PC-3 (cell line): ENCODE data around the gene VSTM2L. TPM values are rescaled to one million over a fixed set of nuclear protein-coding genes. Genes with fewer than 3 reads are reported as not detected.

ENCODE experiments used
- ATAC-seq: fragments of 200-7000 bp; cut with Tn5 transposase; 2 replicates; pipeline ENCODE4 v1.9.1; 2020; ENCODE audit warnings: mild to moderate bottlenecking, moderate library complexity
- BruUV-seq: library from RNA; stranded (reverse); fragments of 400-500 nt; replicated peaks from 2 replicates; lab custom pipeline; 2021; lab: Mats Ljungman, UMichigan
- CTCF ChIA-PET: fragments of 300-600 bp; sonication (Branson Sonifier 250); formaldehyde crosslinking; loops from one replicate; lab custom pipeline; 2022; ENCODE audit warnings: antibody characterized with exemption; lab: Charles Lee
- POLR2A ChIA-PET: fragments of 300-600 bp; sonication (Branson Sonifier 250); formaldehyde crosslinking; loops from one replicate; lab custom pipeline; 2022; ENCODE audit warnings: antibody characterized with exemption; ENCODE audit not compliant: unreplicated experiment; lab: Charles Lee
- DNase-seq: peaks from one replicate; pipeline ENCODE4 v3.0.0-alpha.2; 2015
- H2AFZ ChIP-seq: fragments of 300-600 bp; sonication (generic); 2 replicates; pipeline ENCODE4 v1.6.0; 2016; ENCODE audit warnings: antibody characterized with exemption, low read length
- H3F3A ChIP-seq: fragments of 300-600 bp; sonication (generic); one replicate; pipeline ENCODE4 v1.6.0; 2017; ENCODE audit warnings: antibody characterized with exemption, low read length, control low read depth, mild to moderate bottlenecking; ENCODE audit not compliant: unreplicated experiment
- H3K27ac ChIP-seq: fragments of 300-600 bp; sonication (generic); 2 replicates; pipeline ENCODE4 v1.5.1; 2016; ENCODE audit warnings: mild to moderate bottlenecking, low read length
- H3K27me3 ChIP-seq: fragments of 300-600 bp; sonication (generic); 2 replicates; pipeline ENCODE4 v1.6.1; 2016; ENCODE audit warnings: low read length, mixed read lengths
- H3K36me3 ChIP-seq: fragments of 300-600 bp; sonication (generic); 2 replicates; pipeline ENCODE4 v1.6.1; 2016; ENCODE audit warnings: low read depth, mixed run types, low read length, mixed read lengths
- H3K4me1 ChIP-seq: fragments of 300-600 bp; sonication (generic); 2 replicates; pipeline ENCODE4 v1.5.1; 2016; ENCODE audit warnings: low read length; ENCODE audit not compliant: insufficient read depth
- H3K4me2 ChIP-seq: fragments of 300-600 bp; sonication (generic); 2 replicates; pipeline ENCODE4 v1.6.0; 2016; ENCODE audit warnings: low read length
- H3K4me3 ChIP-seq: fragments of 300-600 bp; sonication (generic); 2 replicates; pipeline ENCODE4 v1.5.1; 2016; ENCODE audit warnings: mild to moderate bottlenecking, low read length, mixed read lengths
- H3K79me2 ChIP-seq: fragments of 300-600 bp; sonication (generic); 2 replicates; pipeline ENCODE4 v1.6.1; 2017; ENCODE audit warnings: low read length, mixed read lengths
- H3K9ac ChIP-seq: fragments of 300-600 bp; sonication (generic); 2 replicates; pipeline ENCODE4 v1.6.0; 2016; ENCODE audit warnings: mild to moderate bottlenecking, low read length
- H3K9me2 ChIP-seq: fragments of 300-600 bp; sonication (generic); replicated peaks from 2 replicates; pipeline ENCODE4 v1.6.1; 2016; ENCODE audit warnings: mixed run types, low read length, mixed read lengths
- H3K9me3 ChIP-seq: fragments of 300-600 bp; sonication (generic); 2 replicates; pipeline ENCODE4 v1.6.1; 2016; ENCODE audit warnings: low read length, mixed read lengths
- H4K20me1 ChIP-seq: fragments of 300-600 bp; sonication (generic); 2 replicates; pipeline ENCODE4 v1.6.1; 2016; ENCODE audit warnings: low read length, mixed read lengths
- EZH2 ChIP-seq: fragments of 300-600 bp; sonication (generic); IDR thresholded peaks from one replicate; pipeline ENCODE4 v1.6.1; 2017; ENCODE audit warnings: antibody characterized with exemption, mild to moderate bottlenecking, low read length; ENCODE audit not compliant: unreplicated experiment
- EZH2phosphoT487 ChIP-seq: fragments of 300-600 bp; sonication (generic); IDR thresholded peaks from 2 replicates; pipeline ENCODE4 v1.6.1; 2018; ENCODE audit warnings: mild to moderate bottlenecking, antibody characterized with exemption, low read length, borderline replicate concordance
- intact Hi-C: fragments of 100-400 bp; cut with micrococcal nuclease; formaldehyde crosslinking; loops from 2 replicates; pipeline ENCODE4 v1.9.0; 2023
- total RNA-seq: library from RNA; depleted of rRNA; stranded (reverse); fragments of >200 nt; gene quantifications from 2 replicates; pipeline ENCODE4 v1.2.3, GENCODE V29; 2014
- TF ChIP-seq, protein P1 (sequence below): fragments of 300-600 bp; sonication (generic); conservative IDR thresholded peaks from 2 replicates; pipeline ENCODE4 v1.5.1; 2017; ENCODE audit warnings: antibody characterized with exemption, low read depth, mild to moderate bottlenecking, low read length

The VSTM2L gene
- total RNA-seq, 1 experiment from 2014 or later, result 45.8 TPM

DNA sequence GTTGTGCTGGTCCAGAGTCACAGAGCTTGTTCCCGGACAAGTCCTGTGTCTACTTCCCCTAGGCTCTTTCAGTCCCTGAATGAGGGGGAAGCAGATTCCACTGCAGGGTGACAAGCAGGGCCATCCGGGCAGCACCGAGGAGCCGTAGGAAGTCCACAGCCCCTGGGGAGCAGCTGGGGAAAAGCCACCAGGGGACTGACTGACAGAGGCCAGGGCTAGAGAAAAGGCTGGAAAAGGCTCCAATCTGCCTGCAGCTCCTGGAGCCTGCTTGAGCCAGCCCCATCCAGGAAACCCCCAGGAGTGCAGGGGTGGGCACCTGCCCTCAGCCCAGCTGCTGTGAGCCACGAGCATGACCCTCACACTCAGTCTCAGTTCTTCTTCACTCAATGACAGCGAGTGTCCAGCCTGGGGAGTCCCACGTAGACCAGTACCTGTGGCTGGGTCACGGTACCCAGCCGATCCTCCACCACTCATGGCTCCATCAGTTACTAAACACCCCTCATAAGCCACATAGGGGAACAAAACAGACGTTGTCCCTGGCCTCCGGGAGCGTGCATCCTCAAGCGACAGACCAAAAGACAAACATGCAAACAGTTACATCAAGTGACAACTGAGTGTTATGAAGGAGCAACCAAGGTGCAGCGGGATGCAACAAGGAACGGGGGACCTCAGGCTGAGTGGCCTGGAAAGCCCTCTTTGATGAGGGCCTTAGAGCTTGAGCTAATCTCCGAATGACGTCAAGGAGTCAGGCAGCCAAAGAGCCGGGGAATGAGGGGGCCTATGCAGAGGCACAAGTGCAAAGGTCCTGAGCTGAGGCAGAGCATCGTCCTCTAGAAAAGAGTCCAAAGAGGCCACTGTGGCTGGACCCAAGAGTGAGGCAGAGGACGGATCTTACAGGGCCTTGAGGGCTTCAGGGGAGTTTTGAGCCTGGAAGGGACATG lies 24.8 kb upstream of the VSTM2L start:
- BruUV-seq, result no TSS peak
- no peak for ATAC-seq

DNA sequence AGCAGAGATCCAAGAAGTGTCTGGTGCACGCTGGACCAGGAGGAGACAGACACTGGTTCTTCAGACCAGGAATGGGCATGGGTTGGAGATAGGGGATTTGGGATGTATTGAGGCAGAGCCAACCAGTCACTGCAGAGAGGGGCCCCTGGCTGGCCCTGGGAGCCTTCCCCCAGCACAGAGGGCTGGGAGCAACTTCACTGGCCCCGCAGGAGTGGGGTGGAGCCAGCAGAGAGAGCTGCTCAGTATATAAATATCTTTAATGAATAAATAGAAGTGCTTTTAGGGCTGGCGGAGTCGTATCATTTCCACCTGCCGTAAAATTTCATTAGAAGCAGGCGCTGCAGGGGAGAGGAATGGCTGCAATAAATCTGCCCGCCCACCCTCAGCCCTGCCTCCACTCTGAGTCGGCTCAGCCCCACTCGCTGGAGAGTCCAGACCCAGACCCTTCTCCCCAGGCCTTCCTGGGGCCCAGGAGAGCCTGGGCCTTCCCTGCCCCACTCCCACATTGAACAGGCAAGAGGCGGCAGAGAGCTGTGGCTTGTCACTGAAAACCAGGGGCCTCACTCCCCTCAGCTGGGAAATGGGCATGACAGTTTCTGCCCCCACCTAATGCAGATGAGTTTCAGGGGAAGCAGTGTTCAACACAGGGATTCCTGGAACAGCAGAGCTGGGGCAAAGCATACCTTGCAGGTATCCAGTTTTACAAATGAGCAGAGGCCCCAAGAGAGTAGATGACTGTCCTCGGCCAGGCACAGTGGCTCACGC lies 23.9 kb upstream of the VSTM2L start:
- H3K79me2 ChIP-seq, result no peaks in the 10 kb centered on the region
- H2AFZ ChIP-seq, result no peak overlapping the region
- DNase-seq (no peak), ATAC-seq (no peak)
- ChIA-PET POLR2A (no interaction called here), CTCF (interaction anchor here (0.6 kb wide), 1 partner anchor 395 kb away, joined by 3 read pairs; no protein-coding TSS in a partner anchor)
- no TSS peak for BruUV-seq
- no peak overlapping the region for H3K4me2 ChIP-seq
- intact Hi-C loops, result no loop called here
- H3K9me2 ChIP-seq, result no peaks in the 10 kb centered on the region
- H4K20me1 ChIP-seq, result no peaks in the 10 kb centered on the region
- H3K27ac ChIP-seq, result no peak overlapping the region
- H3K4me3 ChIP-seq, result no peak overlapping the region
- no peaks in the 10 kb centered on the region for H3F3A ChIP-seq
- H3K4me1 ChIP-seq, result peaks cover 7% of the 10 kb centered on the region; the same call in 1 of the 2 replicates
- no peak overlapping the region for H3K9ac ChIP-seq
- TF ChIP-seq, protein P1, sequence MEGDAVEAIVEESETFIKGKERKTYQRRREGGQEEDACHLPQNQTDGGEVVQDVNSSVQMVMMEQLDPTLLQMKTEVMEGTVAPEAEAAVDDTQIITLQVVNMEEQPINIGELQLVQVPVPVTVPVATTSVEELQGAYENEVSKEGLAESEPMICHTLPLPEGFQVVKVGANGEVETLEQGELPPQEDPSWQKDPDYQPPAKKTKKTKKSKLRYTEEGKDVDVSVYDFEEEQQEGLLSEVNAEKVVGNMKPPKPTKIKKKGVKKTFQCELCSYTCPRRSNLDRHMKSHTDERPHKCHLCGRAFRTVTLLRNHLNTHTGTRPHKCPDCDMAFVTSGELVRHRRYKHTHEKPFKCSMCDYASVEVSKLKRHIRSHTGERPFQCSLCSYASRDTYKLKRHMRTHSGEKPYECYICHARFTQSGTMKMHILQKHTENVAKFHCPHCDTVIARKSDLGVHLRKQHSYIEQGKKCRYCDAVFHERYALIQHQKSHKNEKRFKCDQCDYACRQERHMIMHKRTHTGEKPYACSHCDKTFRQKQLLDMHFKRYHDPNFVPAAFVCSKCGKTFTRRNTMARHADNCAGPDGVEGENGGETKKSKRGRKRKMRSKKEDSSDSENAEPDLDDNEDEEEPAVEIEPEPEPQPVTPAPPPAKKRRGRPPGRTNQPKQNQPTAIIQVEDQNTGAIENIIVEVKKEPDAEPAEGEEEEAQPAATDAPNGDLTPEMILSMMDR, result no peak
- TF ChIP-seq EZH2 (no peak), EZH2phosphoT487 (no peak)
- no peaks in the 10 kb centered on the region for H3K9me3 ChIP-seq
- no peaks in the 10 kb centered on the region for H3K27me3 ChIP-seq
- H3K36me3 ChIP-seq, result peaks cover 3% of the 10 kb centered on the region; the same call in 1 of the 2 replicates

More for the DNA sequence above, 24.8 kb upstream of the VSTM2L start:
- H4K20me1 ChIP-seq, result no peaks in the 10 kb centered on the region
- intact Hi-C loops, result no loop called here
- H3K4me3 ChIP-seq, result no peak overlapping the region
- ChIA-PET POLR2A (interaction anchor here (0.5 to 0.6 kb wide), 2 partner anchors 33 to 568 kb away, joined by 4 to 5 read pairs; no protein-coding TSS in a partner anchor), CTCF (interaction anchor here (0.6 kb wide), 3 partner anchors 191 to 510 kb away, joined by 3 to 5 read pairs (median 5); no protein-coding TSS in a partner anchor)
- H3K4me1 ChIP-seq, result peaks cover 7% of the 10 kb centered on the region; the same call in 1 of the 2 replicates
- H3K4me2 ChIP-seq, result no peak overlapping the region
- no peak overlapping the region for H3K9ac ChIP-seq
- no peak overlapping the region for H3K27ac ChIP-seq
- no peak overlapping the region for H2AFZ ChIP-seq
- H3F3A ChIP-seq, result no peaks in the 10 kb centered on the region
- no peak for DNase-seq
- no peaks in the 10 kb centered on the region for H3K9me2 ChIP-seq
- H3K79me2 ChIP-seq, result no peaks in the 10 kb centered on the region
- no peaks in the 10 kb centered on the region for H3K9me3 ChIP-seq
- TF ChIP-seq EZH2 (no peak), EZH2phosphoT487 (no peak)
- TF ChIP-seq, protein P1, result no peak
- H3K36me3 ChIP-seq, result peaks cover 3% of the 10 kb centered on the region; the same call in 1 of the 2 replicates
- H3K27me3 ChIP-seq, result no peaks in the 10 kb centered on the region
